HG02678 (cell line): ENCODE data around the gene UFD1.
A peak's percentile ranks its signal among the peaks of the same experiment; 100 is the strongest.

ENCODE experiments used
- ATAC-seq: cut with Tn5 transposase; IDR thresholded peaks from one replicate; pipeline ENCODE4 v1.9.1; 2021; ENCODE audit warnings: mild to moderate bottlenecking, moderate library complexity; ENCODE audit not compliant: unreplicated experiment

UFD1 gene

GRCh38 chr22:19497245-19497644 is 18.3 kb upstream of the UFD1 start:
- no peak for ATAC-seq

- ATAC-seq = no peak
Observed at GRCh38 chr22:19496324-19496630, 17.3 kb upstream of the UFD1 start.

GRCh38 chr22:19495562-19496323 is 16.8 kb upstream of the UFD1 start:
- no peak for ATAC-seq

- ATAC-seq = no peak
Observed at GRCh38 chr22:19494676-19495173, 15.7 kb upstream of the UFD1 start.

- no peak for ATAC-seq
Observed at GRCh38 chr22:19494001-19494560, 15.1 kb upstream of the UFD1 start.

- ATAC-seq = no peak
Observed at GRCh38 chr22:19492504-19493174, 13.6 kb upstream of the UFD1 start.

- no peak for ATAC-seq
Observed at GRCh38 chr22:19490628-19491230, 11.7 kb upstream of the UFD1 start.

- ATAC-seq = no peak
Observed at GRCh38 chr22:19488884-19489843, 10.2 kb upstream of the UFD1 start.

- no peak for ATAC-seq
Observed at GRCh38 chr22:19488285-19488684, 9.3 kb upstream of the UFD1 start.

GRCh38 chr22:19483481-19484244 is 4.7 kb upstream of the UFD1 start:
- no peak for ATAC-seq

GRCh38 chr22:19482297-19482696 is 3.3 kb upstream of the UFD1 start:
- no peak for ATAC-seq

- no peak for ATAC-seq
Observed at GRCh38 chr22:19480789-19481188, 1.8 kb upstream of the UFD1 start.

- ATAC-seq = no peak
Observed at GRCh38 chr22:19480173-19480568, 1.2 kb upstream of the UFD1 start.

GRCh38 chr22:19479355-19480172 is 571 bp upstream of the UFD1 start, which contains the start of gene CDC45:
Gene CDC45, plus strand, starts transcription at chr22:19479920. Its CDS starts 49 bp downstream, at chr22:19479969.
- peak; percentile 91 for ATAC-seq

GRCh38 chr22:19478045-19478900 is 720 bp downstream of the UFD1 start:
- no peak for ATAC-seq

- no peak for ATAC-seq
Observed at GRCh38 chr22:19477321-19478044, 1.5 kb downstream of the UFD1 start.

- ATAC-seq = no peak
Observed at GRCh38 chr22:19476023-19476422, 3.0 kb downstream of the UFD1 start.
